Hepatocyte (in vitro differentiated cells): Measurements from ENCODE around the gene KRT31. TPM values are rescaled to one million over a fixed set of nuclear protein-coding genes. Genes with fewer than 3 reads are reported as not detected.

Experiments used
- DNase-seq: peaks from one replicate; pipeline ENCODE4 v3.0.0-alpha.2; 2016; ENCODE audit warnings: low spot score
- H2AFZ ChIP-seq: fragments of 200-600 bp; sonication (generic); 2 replicates; pipeline ENCODE4 v1.6.0; 2016; ENCODE audit warnings: antibody characterized with exemption, mild to moderate bottlenecking
- H3K27ac ChIP-seq: fragments of 200-600 bp; sonication (generic); 2 replicates; pipeline ENCODE4 v1.5.1; 2016; ENCODE audit warnings: mild to moderate bottlenecking
- H3K27me3 ChIP-seq: fragments of 200-600 bp; sonication (generic); 2 replicates; pipeline ENCODE4 v1.6.1; 2016
- H3K36me3 ChIP-seq: fragments of 200-600 bp; sonication (generic); replicated peaks from 2 replicates; pipeline ENCODE4 v1.5.1; 2016; ENCODE audit warnings: low read depth; ENCODE audit not compliant: insufficient read depth
- H3K4me1 ChIP-seq: fragments of 200-600 bp; sonication (generic); 2 replicates; pipeline ENCODE4 v1.5.1; 2016; ENCODE audit warnings: mild to moderate bottlenecking, moderate library complexity; ENCODE audit not compliant: insufficient read depth
- H3K4me2 ChIP-seq: fragments of 200-600 bp; sonication (generic); 2 replicates; pipeline ENCODE4 v1.6.0; 2016
- H3K4me3 ChIP-seq: fragments of 200-600 bp; sonication (generic); 2 replicates; pipeline ENCODE4 v1.5.1; 2016; ENCODE audit warnings: mild to moderate bottlenecking
- H3K79me2 ChIP-seq: fragments of 200-600 bp; sonication (generic); 2 replicates; pipeline ENCODE4 v1.6.0; 2017; ENCODE audit warnings: mild to moderate bottlenecking
- H3K9me2 ChIP-seq: fragments of 200-600 bp; sonication (generic); replicated peaks from 2 replicates; pipeline ENCODE4 v1.6.0; 2017; ENCODE audit warnings: mild to moderate bottlenecking; ENCODE audit not compliant: insufficient read depth
- H3K9me3 ChIP-seq: fragments of 200-600 bp; sonication (generic); 2 replicates; pipeline ENCODE4 v1.5.1; 2016; ENCODE audit warnings: low read depth, mild to moderate bottlenecking
- H4K20me1 ChIP-seq: fragments of 200-600 bp; sonication (generic); 2 replicates; pipeline ENCODE4 v1.6.0; 2016; ENCODE audit warnings: mild to moderate bottlenecking; ENCODE audit not compliant: insufficient read depth, poor library complexity, severe bottlenecking
- EZH2 ChIP-seq: fragments of 200-600 bp; sonication (generic); IDR thresholded peaks from 2 replicates; pipeline ENCODE4 v1.6.1; 2016; ENCODE audit warnings: antibody characterized with exemption, mild to moderate bottlenecking, borderline replicate concordance
- EZH2phosphoT487 ChIP-seq: fragments of 200-600 bp; sonication (generic); IDR thresholded peaks from one replicate; pipeline ENCODE4 v1.6.1; 2018; ENCODE audit warnings: antibody characterized with exemption, mild to moderate bottlenecking, low read depth, moderate library complexity; ENCODE audit not compliant: unreplicated experiment, severe bottlenecking
- WGBS: methylation state at CpG from one replicate; pipeline ENCODE4 v1.1.6; 2016; ENCODE audit warnings: low lambda C conversion rate; ENCODE audit errors: missing lambda C conversion rate; 5-methylcytosine and 5-hydroxymethylcytosine counted together
- polyA plus RNA-seq: library from polyadenylated mRNA; unstranded; fragments of >200 nt; fragmentation: Nextera tagmentation; extraction: Ambion mirVana; gene quantifications from 2 replicates; pipeline ENCODE4 v1.2.1, GENCODE V29; 2016
- total RNA-seq: library from RNA; depleted of rRNA; stranded (reverse); fragments of >200 nt; gene quantifications from 2 replicates; pipeline ENCODE4 v1.2.3, GENCODE V29; 2014
- TF ChIP-seq, protein P1 (sequence below): fragments of 200-600 bp; sonication (generic); IDR thresholded peaks from 2 replicates; pipeline ENCODE4 v1.5.1; 2016; ENCODE audit warnings: antibody characterized with exemption, mild to moderate bottlenecking; ENCODE audit not compliant: poor library complexity

The KRT31 gene
- total and polyA plus RNA-seq, 2 experiments from 2014 or later, result not detected

DNA sequence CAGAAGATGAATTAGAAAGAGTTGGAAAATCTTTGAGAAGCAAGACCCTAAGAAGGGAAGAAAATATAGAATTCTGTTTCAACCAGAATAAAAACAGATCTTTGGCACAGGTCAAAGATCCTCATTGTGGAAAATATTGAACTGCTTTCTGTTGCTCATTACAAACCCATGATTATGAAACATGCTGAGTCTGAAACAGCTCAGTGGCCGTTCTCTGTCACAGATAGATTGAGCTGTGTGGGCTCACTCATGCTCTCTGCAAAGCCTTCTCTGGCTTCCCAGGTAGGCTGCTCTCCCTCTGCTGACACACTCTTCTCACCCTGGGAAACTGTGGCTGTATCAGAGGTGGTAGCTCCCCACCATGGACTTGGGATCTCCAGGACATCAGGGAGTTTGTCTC is 46.8 kb upstream of the KRT31 start:
- Histone ChIP-seq H3K4me1 (no peaks in the 10 kb centered on the region), H3K27ac (no peak overlapping the region), H4K20me1 (no peaks in the 10 kb centered on the region), H3K79me2 (no peaks in the 10 kb centered on the region), H3K36me3 (no peaks in the 10 kb centered on the region), H2AFZ (no peak overlapping the region), H3K27me3 (no peaks in the 10 kb centered on the region), H3K9me2 (no peaks in the 10 kb centered on the region), H3K4me3 (no peak overlapping the region), H3K9me3 (no peaks in the 10 kb centered on the region), H3K4me2 (no peak overlapping the region)
- TF ChIP-seq, protein P1, sequence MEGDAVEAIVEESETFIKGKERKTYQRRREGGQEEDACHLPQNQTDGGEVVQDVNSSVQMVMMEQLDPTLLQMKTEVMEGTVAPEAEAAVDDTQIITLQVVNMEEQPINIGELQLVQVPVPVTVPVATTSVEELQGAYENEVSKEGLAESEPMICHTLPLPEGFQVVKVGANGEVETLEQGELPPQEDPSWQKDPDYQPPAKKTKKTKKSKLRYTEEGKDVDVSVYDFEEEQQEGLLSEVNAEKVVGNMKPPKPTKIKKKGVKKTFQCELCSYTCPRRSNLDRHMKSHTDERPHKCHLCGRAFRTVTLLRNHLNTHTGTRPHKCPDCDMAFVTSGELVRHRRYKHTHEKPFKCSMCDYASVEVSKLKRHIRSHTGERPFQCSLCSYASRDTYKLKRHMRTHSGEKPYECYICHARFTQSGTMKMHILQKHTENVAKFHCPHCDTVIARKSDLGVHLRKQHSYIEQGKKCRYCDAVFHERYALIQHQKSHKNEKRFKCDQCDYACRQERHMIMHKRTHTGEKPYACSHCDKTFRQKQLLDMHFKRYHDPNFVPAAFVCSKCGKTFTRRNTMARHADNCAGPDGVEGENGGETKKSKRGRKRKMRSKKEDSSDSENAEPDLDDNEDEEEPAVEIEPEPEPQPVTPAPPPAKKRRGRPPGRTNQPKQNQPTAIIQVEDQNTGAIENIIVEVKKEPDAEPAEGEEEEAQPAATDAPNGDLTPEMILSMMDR, result no peak
- no peak for TF ChIP-seq EZH2phosphoT487
- TF ChIP-seq EZH2, result no peak
- no peak for DNase-seq
- WGBS, result 61% methylated on average over 1 of the region's 1 CpG

DNA sequence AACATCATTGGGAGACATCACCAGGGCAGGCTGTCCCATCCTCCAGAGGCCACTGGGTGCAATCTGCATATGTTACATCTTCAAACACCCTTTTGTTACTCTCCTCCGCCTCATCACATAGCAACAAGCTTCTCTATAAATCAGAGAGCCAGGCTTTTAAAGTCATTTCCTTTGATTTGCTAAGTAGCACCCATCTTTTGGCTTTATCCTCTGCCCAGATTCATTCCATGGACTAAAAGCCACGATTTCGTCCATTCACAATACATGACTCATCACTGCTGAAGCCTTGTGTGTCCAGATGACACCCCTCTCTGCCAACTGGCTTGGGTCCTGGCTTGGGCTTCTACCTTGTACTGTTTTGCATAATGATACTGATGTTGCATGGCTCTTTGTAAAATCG is 45.3 kb upstream of the KRT31 start:
- H3K4me1 ChIP-seq, result no peaks in the 10 kb centered on the region
- WGBS, result 78% methylated on average over 4 of the region's 4 CpGs
- no peak overlapping the region for H3K27ac ChIP-seq
- TF ChIP-seq, protein P1, result no peak
- TF ChIP-seq EZH2phosphoT487 (no peak), EZH2 (no peak)
- no peak overlapping the region for H3K4me2 ChIP-seq
- no peaks in the 10 kb centered on the region for H3K9me3 ChIP-seq
- H4K20me1 ChIP-seq, result no peaks in the 10 kb centered on the region
- DNase-seq, result no peak
- H3K79me2 ChIP-seq, result no peaks in the 10 kb centered on the region
- no peak overlapping the region for H3K4me3 ChIP-seq
- no peak overlapping the region for H2AFZ ChIP-seq
- no peaks in the 10 kb centered on the region for H3K36me3 ChIP-seq
- no peaks in the 10 kb centered on the region for H3K9me2 ChIP-seq
- H3K27me3 ChIP-seq, result no peaks in the 10 kb centered on the region

DNA sequence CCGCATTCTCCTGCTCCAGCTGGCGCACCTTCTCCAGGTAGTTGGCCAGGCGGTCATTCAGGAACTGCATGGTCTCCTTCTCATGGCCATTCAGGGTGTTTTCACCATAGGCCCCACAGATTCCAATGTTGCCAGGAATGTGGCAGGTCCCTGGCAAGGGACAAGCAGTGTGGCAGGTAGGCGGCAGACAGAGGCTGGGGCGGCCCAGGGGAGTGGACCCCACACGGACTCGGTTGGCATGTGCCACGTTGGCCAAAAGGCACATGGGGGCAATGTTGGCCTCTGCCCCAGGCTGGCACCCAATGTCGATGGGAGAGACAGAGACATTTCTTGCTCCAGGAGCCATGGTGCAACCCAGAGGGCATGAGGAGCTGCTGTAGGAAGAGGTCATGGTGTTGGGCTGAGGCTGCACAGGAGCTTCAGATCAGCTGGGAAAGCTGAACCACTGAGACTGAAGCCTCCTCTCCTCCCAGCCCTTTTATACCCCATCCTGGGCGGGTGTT is 43.2 kb upstream of the KRT31 start, which contains the start of gene KRT38:
TSS of gene KRT38 (minus strand) at position 453 of the 503 bp plus-strand sequence. CDS start at position 391, 62 bp downstream.
- Histone ChIP-seq H3K36me3 (no peaks in the 10 kb centered on the region), H4K20me1 (no peaks in the 10 kb centered on the region), H3K4me1 (no peaks in the 10 kb centered on the region), H3K9me2 (no peaks in the 10 kb centered on the region), H3K4me3 (no peak within 1 kb of the TSS), H2AFZ (no peak within 1 kb of the TSS), H3K9me3 (no peaks in the 10 kb centered on the region), H3K79me2 (no peaks in the 10 kb centered on the region), H3K27ac (no peak within 1 kb of the TSS), H3K4me2 (no peak within 1 kb of the TSS), H3K27me3 (no peaks in the 10 kb centered on the region)
- no peak for TF ChIP-seq EZH2
- TF ChIP-seq, protein P1, result no peak
- TF ChIP-seq EZH2phosphoT487, result no peak
- DNase-seq, result no peak
- 95% methylated on average over 10 of the region's 10 CpGs for WGBS
